ENCODE measurements around the gene BLTP3B.

GRCh38 chr12:100114574-100114973 lies 28.1 kb downstream of the BLTP3B start:
- TF ChIP-seq TAF1 (conservative IDR thresholded peaks at IDR 0.05): no peak
- no peak for TF ChIP-seq YY1 (IDR thresholded peaks at IDR 0.05)
- no peak for TF ChIP-seq CTCF (IDR thresholded peaks at IDR 0.05; ENCODE audit: low read depth, low read length, missing input control)
- no peak for TF ChIP-seq REST (IDR thresholded peaks at IDR 0.05)
- no peak for TF ChIP-seq MAX (IDR thresholded peaks at IDR 0.05)
- TF ChIP-seq ZBTB33 (IDR thresholded peaks at IDR 0.05): no peak

Data from liver (tissue), 3 donors.